Measurements from ENCODE around the gene IL1RL2.

GRCh38 chr2:102143450-102143985 is 43.3 kb upstream of the IL1RL2 start:
- no peak for TF ChIP-seq CTCF (conservative IDR thresholded peaks at IDR 0.05; ENCODE audit: low read depth, low read length)
- no peak for TF ChIP-seq EZH2phosphoT487 (IDR thresholded peaks at IDR 0.05; ENCODE audit: borderline replicate concordance, low read length)
- no peak for TF ChIP-seq EZH2 (IDR thresholded peaks at IDR 0.05; ENCODE audit: low read length, unreplicated experiment)

All from PC-3 (cell line).